Colonic mucosa (tissue), 4 donors: Measurements from ENCODE around the gene MIOS. TPM values are rescaled to one million over a fixed set of nuclear protein-coding genes. Genes with fewer than 3 reads are reported as not detected.

Experiments
- DNase-seq: peaks from one replicate; pipeline ENCODE4 v3.0.0-alpha.2; 2020
- H3K27ac ChIP-seq: fragments of 200-600 bp; one replicate; pipeline ENCODE4 v1.8.0; 2021
- H3K27me3 ChIP-seq: fragments of 200-600 bp; one replicate; pipeline ENCODE4 v1.8.0; 2021
- H3K36me3 ChIP-seq: fragments of 200-600 bp; one replicate; pipeline ENCODE4 v1.8.0; 2021
- H3K4me1 ChIP-seq: fragments of 200-600 bp; one replicate; pipeline ENCODE4 v1.8.0; 2021; ENCODE audit warnings: mild to moderate bottlenecking
- H3K4me3 ChIP-seq: fragments of 200-600 bp; one replicate; pipeline ENCODE4 v1.8.0; 2021
- H3K9ac ChIP-seq, 2 donors: one replicate each; pipeline ENCODE4 v1.7.0; 2013; ENCODE audit warnings: control low read depth in 2 of 2, low read depth in 2 of 2, low read length in 2 of 2
- H3K9me3 ChIP-seq: fragments of 200-600 bp; one replicate; pipeline ENCODE4 v1.8.0; 2021
- intact Hi-C: fragments of 100-400 bp; cut with DNase I; formaldehyde crosslinking; loops from one replicate; pipeline ENCODE4 v1.14.1; 2022
- total RNA-seq, 2 donors: library from RNA; stranded (reverse); fragmentation: NEBNext Ultra II Directional in 1 of 2; extraction: Animal tissue kit (Norgen Biotek cat#: 25700) in 1 of 2; gene quantifications; one replicate each; pipeline ENCODE4 v1.2.1, GENCODE V29; 2021
- TF ChIP-seq, protein P1 (sequence below): fragments of 200-600 bp; IDR thresholded peaks from one replicate; pipeline ENCODE4 v1.8.0; 2022; ENCODE audit warnings: antibody characterized with exemption, mild to moderate bottlenecking
- donor health status: healthy.
- donor health status: DM: no; HTN: no; CAD: no.
- donor health status: DM: no; HTN: no; CAD: no.

MIOS gene
- total RNA-seq, 2 donors from 2014 or later = 23.7 to 26.8 TPM

DNA sequence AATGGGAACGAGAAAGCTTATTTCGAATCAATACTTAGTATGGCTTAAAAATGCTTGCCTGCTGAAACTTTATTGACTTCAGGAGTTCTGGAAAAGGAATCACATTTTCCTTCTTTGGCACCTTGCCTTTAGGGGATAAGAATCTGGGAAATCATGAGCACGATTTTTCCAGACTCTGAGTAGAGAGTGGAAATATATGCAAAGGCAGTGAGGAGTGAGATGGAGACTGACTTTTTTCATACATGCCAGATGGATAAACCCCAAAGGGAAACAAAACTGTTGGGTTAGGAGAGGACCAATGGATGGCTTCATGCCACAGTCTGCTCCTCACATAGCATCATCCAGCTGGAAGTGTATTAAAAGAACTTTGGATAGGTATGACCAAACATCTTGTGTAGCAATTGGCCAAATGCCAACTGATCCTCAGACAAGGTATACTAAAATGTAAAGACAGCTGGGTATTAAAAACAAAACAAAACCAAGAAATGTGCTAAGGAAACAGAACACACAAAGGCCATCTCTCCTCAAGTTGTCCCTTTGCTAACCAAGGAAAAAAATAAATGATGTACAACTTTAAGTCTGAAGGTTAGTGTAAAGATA is 32.8 kb upstream of the MIOS start:
- TF ChIP-seq, protein P1, sequence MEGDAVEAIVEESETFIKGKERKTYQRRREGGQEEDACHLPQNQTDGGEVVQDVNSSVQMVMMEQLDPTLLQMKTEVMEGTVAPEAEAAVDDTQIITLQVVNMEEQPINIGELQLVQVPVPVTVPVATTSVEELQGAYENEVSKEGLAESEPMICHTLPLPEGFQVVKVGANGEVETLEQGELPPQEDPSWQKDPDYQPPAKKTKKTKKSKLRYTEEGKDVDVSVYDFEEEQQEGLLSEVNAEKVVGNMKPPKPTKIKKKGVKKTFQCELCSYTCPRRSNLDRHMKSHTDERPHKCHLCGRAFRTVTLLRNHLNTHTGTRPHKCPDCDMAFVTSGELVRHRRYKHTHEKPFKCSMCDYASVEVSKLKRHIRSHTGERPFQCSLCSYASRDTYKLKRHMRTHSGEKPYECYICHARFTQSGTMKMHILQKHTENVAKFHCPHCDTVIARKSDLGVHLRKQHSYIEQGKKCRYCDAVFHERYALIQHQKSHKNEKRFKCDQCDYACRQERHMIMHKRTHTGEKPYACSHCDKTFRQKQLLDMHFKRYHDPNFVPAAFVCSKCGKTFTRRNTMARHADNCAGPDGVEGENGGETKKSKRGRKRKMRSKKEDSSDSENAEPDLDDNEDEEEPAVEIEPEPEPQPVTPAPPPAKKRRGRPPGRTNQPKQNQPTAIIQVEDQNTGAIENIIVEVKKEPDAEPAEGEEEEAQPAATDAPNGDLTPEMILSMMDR = no peak
- Histone ChIP-seq H3K36me3 (no peaks in the 10 kb centered on the region), H3K9ac (no peak overlapping the region), H3K9me3 (no peaks in the 10 kb centered on the region), H3K27ac (no peak overlapping the region), H3K27me3 (no peaks in the 10 kb centered on the region), H3K4me1 (no peaks in the 10 kb centered on the region), H3K4me3 (no peak overlapping the region)
- intact Hi-C loops = no loop called here
- no peak for DNase-seq

DNA sequence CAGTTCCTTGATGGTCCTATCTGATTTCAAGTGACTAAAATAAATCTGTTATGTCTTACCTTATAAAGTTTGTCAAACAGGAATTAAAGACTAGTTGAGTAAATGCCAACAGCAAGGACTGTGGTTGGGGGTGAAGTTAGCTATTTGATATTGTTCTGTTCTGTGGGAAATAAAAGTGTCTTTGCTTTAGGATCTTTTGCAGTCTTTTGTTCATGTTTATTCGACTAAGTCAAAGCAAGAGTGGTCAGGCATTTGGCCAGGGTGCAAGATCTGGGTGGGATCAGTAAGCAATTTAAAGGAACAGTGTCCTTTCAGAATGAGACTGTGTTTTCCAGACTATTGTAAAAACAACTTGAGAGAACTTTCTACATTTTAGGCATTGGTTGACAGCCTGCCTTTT is 31.0 kb upstream of the MIOS start, which contains the start of gene COL28A1:
Gene COL28A1, minus strand, starts transcription at position 183 of the 400 bp plus-strand sequence. CDS start 2,998 bp downstream, outside the sequence.
- DNase-seq = no peak
- intact Hi-C loops = loop anchor here (5.0 kb wide), 1 partner anchor 433 kb away; no protein-coding TSS in a partner anchor
- no peak within 1 kb of the TSS for H3K4me3 ChIP-seq
- no peak within 1 kb of the TSS for H3K27ac ChIP-seq
- no peaks in the 10 kb centered on the region for H3K9me3 ChIP-seq
- no peaks in the 10 kb centered on the region for H3K27me3 ChIP-seq
- no peaks in the 10 kb centered on the region for H3K36me3 ChIP-seq
- TF ChIP-seq, protein P1 = no peak
- no peaks in the 10 kb centered on the region for H3K4me1 ChIP-seq
- no peak within 1 kb of the TSS for H3K9ac ChIP-seq

DNA sequence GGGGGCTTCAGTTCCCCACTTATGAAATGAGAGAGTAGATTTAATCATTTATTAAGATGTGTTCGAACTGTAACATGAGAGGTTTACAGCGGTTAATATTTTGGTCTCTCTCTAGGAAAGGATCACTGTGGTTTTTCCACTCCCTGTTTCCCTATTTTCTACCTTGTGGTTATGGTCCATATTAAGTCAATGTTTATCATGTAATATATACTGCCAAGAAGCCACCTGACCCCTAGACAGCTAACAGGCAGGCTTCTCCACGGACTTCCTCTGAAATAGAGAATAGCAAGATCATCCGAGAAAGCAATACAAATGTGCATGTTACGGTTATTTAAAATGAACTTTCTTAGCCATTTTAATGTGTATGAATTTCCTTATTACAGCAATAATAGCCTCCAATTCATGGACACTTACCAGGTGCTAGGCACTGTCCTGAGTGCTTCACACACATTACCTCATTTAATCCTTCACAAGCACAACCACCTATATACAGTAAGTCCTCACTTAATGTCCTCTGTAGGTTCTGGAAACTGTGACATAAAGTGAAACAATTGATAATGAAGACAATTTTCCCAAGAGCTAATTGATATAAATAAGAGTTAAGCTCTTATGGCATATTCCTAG is 30.2 kb upstream of the MIOS start:
- no peak for DNase-seq
- Histone ChIP-seq H3K27ac (no peak overlapping the region), H3K9ac (no peak overlapping the region), H3K36me3 (no peaks in the 10 kb centered on the region), H3K9me3 (no peaks in the 10 kb centered on the region), H3K4me1 (no peaks in the 10 kb centered on the region), H3K27me3 (no peaks in the 10 kb centered on the region), H3K4me3 (no peak overlapping the region)
- TF ChIP-seq, protein P1 = no peak
- intact Hi-C loops = loop anchor here (5.0 kb wide), 1 partner anchor 434 kb away; no protein-coding TSS in a partner anchor

DNA sequence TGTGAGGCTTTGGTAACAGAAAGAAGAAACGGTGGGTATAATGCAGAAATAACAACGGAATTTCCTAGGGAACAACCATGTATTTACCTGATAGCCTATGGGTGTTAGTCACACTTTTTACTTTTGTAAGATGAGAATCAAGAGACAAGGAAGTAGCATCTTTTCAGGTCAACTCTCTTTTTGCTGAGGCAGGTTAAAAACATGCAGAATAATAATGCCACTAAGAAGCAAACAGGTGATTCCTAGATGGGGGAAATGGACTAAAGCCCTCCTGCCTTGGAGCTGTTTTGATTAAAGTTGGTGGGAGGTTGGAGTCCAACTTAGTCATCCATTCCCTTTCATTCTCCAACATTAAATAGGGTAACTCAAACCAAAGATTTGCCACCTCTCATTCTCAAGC is 29.0 kb upstream of the MIOS start:
- no peak for DNase-seq
- intact Hi-C loops = loop anchor here (5.0 kb wide), 1 partner anchor 435 kb away; no protein-coding TSS in a partner anchor

DNA sequence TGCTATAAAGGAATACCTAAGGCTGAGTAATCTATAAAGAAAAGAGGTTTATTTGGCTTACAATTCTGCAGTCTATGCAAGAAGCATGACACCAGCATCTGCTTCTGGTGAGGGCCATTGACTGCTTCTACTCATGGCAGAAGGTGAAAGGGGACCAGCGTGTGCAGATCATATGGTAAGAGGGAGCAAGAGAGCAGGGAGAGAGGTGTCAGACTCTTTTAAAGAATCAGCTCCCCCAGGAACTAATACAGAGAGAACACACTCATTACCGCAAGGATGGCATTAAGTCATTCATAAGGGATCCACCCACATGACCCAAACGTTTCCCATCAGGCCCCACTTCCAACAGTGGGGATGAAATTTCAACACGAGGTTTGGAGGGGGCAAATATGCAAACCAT is 27.5 kb upstream of the MIOS start:
- intact Hi-C loops = loop anchor here (5.0 kb wide), 1 partner anchor 437 kb away; no protein-coding TSS in a partner anchor
- H3K27me3 ChIP-seq = no peaks in the 10 kb centered on the region

More for the DNA sequence above, 29.0 kb upstream of the MIOS start:
- no peak overlapping the region for H3K4me3 ChIP-seq
- H3K27me3 ChIP-seq = no peaks in the 10 kb centered on the region
- no peaks in the 10 kb centered on the region for H3K36me3 ChIP-seq
- no peaks in the 10 kb centered on the region for H3K9me3 ChIP-seq
- TF ChIP-seq, protein P1 = no peak
- no peaks in the 10 kb centered on the region for H3K4me1 ChIP-seq
- H3K9ac ChIP-seq = no peak overlapping the region
- no peak overlapping the region for H3K27ac ChIP-seq

More for the DNA sequence above, 27.5 kb upstream of the MIOS start:
- Histone ChIP-seq H3K4me3 (no peak overlapping the region), H3K27ac (no peak overlapping the region), H3K36me3 (no peaks in the 10 kb centered on the region), H3K9me3 (no peaks in the 10 kb centered on the region), H3K4me1 (no peaks in the 10 kb centered on the region), H3K9ac (no peak overlapping the region)
- DNase-seq = no peak
- TF ChIP-seq, protein P1 = no peak
